SK-N-SH treated with all-trans-retinoic acid at 6 μM for 48 hours (cell line): ENCODE measurements around the gene S100P.

Experiments used
- ATAC-seq: fragments of 200-7000 bp; cut with Tn5 transposase; 3 replicates; pipeline ENCODE4 v1.9.1; 2020; ENCODE audit warnings: mild to moderate bottlenecking, moderate library complexity
- ARNTL ChIP-seq: fragments of 450-650 bp; formaldehyde crosslinking; IDR thresholded peaks from 2 replicates; pipeline ENCODE4 v1.5.0; 2020; ENCODE audit warnings: low read depth, mild to moderate bottlenecking, moderate library complexity, borderline replicate concordance
- BACH2 ChIP-seq: fragments of 250-450 bp; sonication (Bioruptor Pico); IDR thresholded peaks from 2 replicates; pipeline ENCODE4 v1.9.0; 2021; ENCODE audit warnings: mild to moderate bottlenecking, borderline replicate concordance
- CREB5 ChIP-seq: fragments of 250-450 bp; sonication (Bioruptor Pico); IDR thresholded peaks from 2 replicates; pipeline ENCODE4 v1.5.1; 2020; ENCODE audit warnings: low read depth, mild to moderate bottlenecking, moderate library complexity
- CSDC2 ChIP-seq: fragments of 250-450 bp; sonication (Bioruptor Pico); IDR thresholded peaks from 2 replicates; pipeline ENCODE4 v1.5.0; 2020; ENCODE audit warnings: mild to moderate bottlenecking, moderate library complexity
- CSRNP3 ChIP-seq: fragments of 250-450 bp; sonication (Bioruptor Pico); IDR thresholded peaks from 2 replicates; pipeline ENCODE4 v1.5.1; 2021; ENCODE audit warnings: mild to moderate bottlenecking, moderate library complexity
- ESRRG ChIP-seq: fragments of 250-450 bp; sonication (Bioruptor Pico); IDR thresholded peaks from 2 replicates; pipeline ENCODE4 v1.6.1; 2021; ENCODE audit warnings: mild to moderate bottlenecking
- GLIS3 ChIP-seq: fragments of 250-450 bp; sonication (Bioruptor Pico); IDR thresholded peaks from 2 replicates; pipeline ENCODE4 v1.5.0; 2020; ENCODE audit warnings: mild to moderate bottlenecking, moderate library complexity
- ISL1 ChIP-seq: fragments of 250-450 bp; sonication (Bioruptor Pico); IDR thresholded peaks from 2 replicates; pipeline ENCODE4 v2.1.2; 2022; ENCODE audit warnings: mild to moderate bottlenecking, moderate library complexity
- OSR1 ChIP-seq: fragments of 250-450 bp; sonication (Bioruptor Pico); IDR thresholded peaks from 2 replicates; pipeline ENCODE4 v1.8.0; 2022; ENCODE audit warnings: moderate library complexity, mild to moderate bottlenecking, inconsistent platforms
- PATZ1 ChIP-seq: fragments of 250-450 bp; sonication (Bioruptor Pico); IDR thresholded peaks from 2 replicates; pipeline ENCODE4 v1.8.0; 2020; ENCODE audit warnings: mild to moderate bottlenecking, moderate library complexity, borderline replicate concordance
- POU6F1 ChIP-seq: fragments of 250-450 bp; sonication (Bioruptor Pico); IDR thresholded peaks from 2 replicates; pipeline ENCODE4 v1.8.0; 2021; ENCODE audit warnings: low read depth, mild to moderate bottlenecking, moderate library complexity, borderline replicate concordance
- PPARA ChIP-seq: fragments of 250-450 bp; sonication (Bioruptor Pico); IDR thresholded peaks from 2 replicates; pipeline ENCODE4 v1.5.0; 2020; ENCODE audit warnings: mild to moderate bottlenecking, borderline replicate concordance
- RARB ChIP-seq: fragments of 250-450 bp; sonication (Bioruptor Pico); IDR thresholded peaks from 2 replicates; pipeline ENCODE4 v1.8.0; 2021; ENCODE audit warnings: mild to moderate bottlenecking, moderate library complexity
- SNAI2 ChIP-seq: fragments of 250-450 bp; sonication (Bioruptor Pico); IDR thresholded peaks from 2 replicates; pipeline ENCODE4 v1.5.0; 2020; ENCODE audit warnings: mild to moderate bottlenecking, moderate library complexity
- TCF4 ChIP-seq: fragments of 250-450 bp; sonication (Bioruptor Pico); IDR thresholded peaks from 2 replicates; pipeline ENCODE4 v1.8.0; 2021; ENCODE audit warnings: mild to moderate bottlenecking, moderate library complexity, borderline replicate concordance
- TSHZ2 ChIP-seq: fragments of 250-450 bp; sonication (Bioruptor Pico); IDR thresholded peaks from 2 replicates; pipeline ENCODE4 v1.5.0; 2020; ENCODE audit warnings: mild to moderate bottlenecking, moderate library complexity
- ZC3H10 ChIP-seq: fragments of 250-450 bp; sonication (Bioruptor Pico); IDR thresholded peaks from 2 replicates; pipeline ENCODE4 v1.5.1; 2021; ENCODE audit warnings: mild to moderate bottlenecking, moderate library complexity
- ZFP3 ChIP-seq: fragments of 250-450 bp; sonication (Bioruptor Pico); IDR thresholded peaks from 2 replicates; pipeline ENCODE4 v1.5.0; 2020; ENCODE audit warnings: mild to moderate bottlenecking, moderate library complexity
- ZFP30 ChIP-seq: fragments of 450-650 bp; formaldehyde crosslinking; IDR thresholded peaks from 2 replicates; pipeline ENCODE4 v1.5.0; 2022; ENCODE audit warnings: mild to moderate bottlenecking, moderate library complexity
- ZNF565 ChIP-seq: fragments of 450-650 bp; formaldehyde crosslinking; conservative IDR thresholded peaks from 2 replicates; pipeline ENCODE4 v1.5.0; 2020; ENCODE audit warnings: low read depth, mild to moderate bottlenecking, moderate library complexity
- ZNF70 ChIP-seq: fragments of 450-650 bp; formaldehyde crosslinking; IDR thresholded peaks from 2 replicates; pipeline ENCODE4 v1.5.0; 2020; ENCODE audit warnings: mild to moderate bottlenecking, moderate library complexity

Gene S100P

GRCh38 chr4:6733358-6734164 is 39.9 kb downstream of the S100P start (continued):
- TF ChIP-seq TSHZ2 (CRISPR knock-in tag) = no peak
- no peak for TF ChIP-seq ARNTL (CRISPR knock-in tag)

GRCh38 chr4:6734165-6734786 is 40.6 kb downstream of the S100P start:
- no peak for ATAC-seq
- TF ChIP-seq BACH2 (CRISPR knock-in tag) (no peak), CREB5 (CRISPR knock-in tag) (no peak), PPARA (CRISPR knock-in tag) (no peak), OSR1 (CRISPR knock-in tag) (no peak), ZFP30 (no peak), ZFP3 (CRISPR knock-in tag) (no peak), ZNF70 (CRISPR knock-in tag) (no peak), GLIS3 (CRISPR knock-in tag) (no peak), ARNTL (CRISPR knock-in tag) (no peak), TCF4 (CRISPR knock-in tag) (no peak), ZNF565 (CRISPR knock-in tag) (no peak), PATZ1 (no peak), ISL1 (CRISPR knock-in tag) (no peak), RARB (CRISPR knock-in tag) (no peak), CSRNP3 (no peak), SNAI2 (CRISPR knock-in tag) (no peak), POU6F1 (no peak), ZC3H10 (CRISPR knock-in tag) (no peak), ESRRG (no peak)

- ATAC-seq = no peak
- TF ChIP-seq CSDC2 (CRISPR knock-in tag) (no peak), ARNTL (CRISPR knock-in tag) (no peak), CSRNP3 (no peak), SNAI2 (CRISPR knock-in tag) (no peak), OSR1 (CRISPR knock-in tag) (no peak), PATZ1 (no peak), TSHZ2 (CRISPR knock-in tag) (no peak)
Measured at GRCh38 chr4:6739920-6740319, 46.2 kb downstream of the S100P start.
